MCF 10A (cell line): ENCODE results near the gene SIN3B. TPM values are rescaled to one million over a fixed set of nuclear protein-coding genes. Genes with fewer than 3 reads are reported as not detected.
A peak's percentile ranks its signal among the peaks of the same experiment; 100 is the strongest.

Experiments
- BruUV-seq: library from RNA; stranded (reverse); fragments of 400-500 nt; replicated peaks from 2 replicates; lab custom pipeline; 2021; lab: Mats Ljungman, UMichigan
- CTCF ChIA-PET: fragments of 300-600 bp; sonication (Branson Sonifier 250); formaldehyde crosslinking; extraction: SDS; loops from one replicate; lab custom pipeline; 2021; ENCODE audit warnings: antibody characterized with exemption, inconsistent platforms; lab: Yijun Ruan, JAX
- POLR2A ChIA-PET: fragments of 300-600, 350-650 bp; sonication (Branson Sonifier 250); formaldehyde crosslinking; extraction: SDS; loops from one replicate; lab custom pipeline; 2020; ENCODE audit warnings: antibody characterized with exemption, inconsistent platforms; lab: Yijun Ruan, JAX
- DNase-seq: peaks from one replicate; pipeline ENCODE4 v3.0.0-alpha.2; 2018; ENCODE audit not compliant: unreplicated experiment
- H3K27ac Mint-ChIP-seq: one replicate; pipeline ENCODE4 v1.8.0; 2022; ENCODE audit warnings: mild to moderate bottlenecking, low read depth, mixed read lengths; ENCODE audit not compliant: unreplicated experiment
- H3K27me3 Mint-ChIP-seq: one replicate; pipeline ENCODE4 v1.8.0; 2022; ENCODE audit warnings: mixed read lengths; ENCODE audit not compliant: insufficient read depth, unreplicated experiment
- H3K36me3 Mint-ChIP-seq: one replicate; pipeline ENCODE4 v1.8.0; 2022; ENCODE audit warnings: mild to moderate bottlenecking, moderate library complexity, mixed read lengths; ENCODE audit not compliant: insufficient read depth, unreplicated experiment
- H3K4me1 Mint-ChIP-seq: one replicate; pipeline ENCODE4 v1.8.0; 2022; ENCODE audit warnings: mixed read lengths; ENCODE audit not compliant: insufficient read depth, unreplicated experiment
- H3K4me3 Mint-ChIP-seq: one replicate; pipeline ENCODE4 v1.8.0; 2022; ENCODE audit warnings: mild to moderate bottlenecking, moderate library complexity, mixed read lengths; ENCODE audit not compliant: unreplicated experiment
- H3K9me3 Mint-ChIP-seq: one replicate; pipeline ENCODE4 v1.8.0; 2022; ENCODE audit warnings: mixed read lengths; ENCODE audit not compliant: unreplicated experiment
- CTCF ChIP-seq: fragments of 200-600 bp; IDR thresholded peaks from one replicate; pipeline ENCODE4 v1.8.0; 2022; ENCODE audit warnings: antibody characterized with exemption, mild to moderate bottlenecking; ENCODE audit not compliant: unreplicated experiment
- intact Hi-C: fragments of 100-400 bp; cut with micrococcal nuclease; formaldehyde crosslinking; loops from 2 replicates; pipeline ENCODE4 v1.14.1; 2022
- total RNA-seq: library from RNA; stranded (reverse); gene quantifications from 2 replicates; pipeline ENCODE4 v1.2.3, GENCODE V29; 2022

SIN3B gene
- total RNA-seq, 1 experiment from 2014 or later, result 56.0 TPM

- no peaks in the 10 kb centered on the region for H3K36me3 Mint-ChIP-seq
- ChIA-PET CTCF (no interaction called here), POLR2A (no interaction called here)
- no peaks in the 10 kb centered on the region for H3K27me3 Mint-ChIP-seq
- no peak overlapping the region for H3K27ac Mint-ChIP-seq
- TF ChIP-seq CTCF, result no peak
- intact Hi-C loops, result no loop called here
- peaks cover 14% of the 10 kb centered on the region for H3K9me3 Mint-ChIP-seq
- H3K4me1 Mint-ChIP-seq, result no peaks in the 10 kb centered on the region
- no TSS peak for BruUV-seq
- no peak overlapping the region for H3K4me3 Mint-ChIP-seq
- no peak for DNase-seq
These were observed 29.5 kb upstream of the SIN3B start for GRCh38 chr19:16799740-16800139.

- Mint-ChIP-seq H3K27me3 (no peaks in the 10 kb centered on the region), H3K9me3 (peaks cover 3% of the 10 kb centered on the region), H3K36me3 (no peaks in the 10 kb centered on the region), H3K4me3 (no peak overlapping the region), H3K4me1 (no peaks in the 10 kb centered on the region), H3K27ac (no peak overlapping the region)
- CTCF ChIA-PET, result interaction anchor here (0.7 to 1.0 kb wide), 3 partner anchors 19 to 400 kb away, joined by 3 to 6 read pairs (median 3); no protein-coding TSS in a partner anchor
- TF ChIP-seq CTCF, result no peak
- peak; percentile 63 for DNase-seq
- POLR2A ChIA-PET, result no interaction called here
- intact Hi-C loops, result no loop called here
- no TSS peak for BruUV-seq
These were observed 27.6 kb upstream of the SIN3B start for GRCh38 chr19:16801600-16802013.

- H3K36me3 Mint-ChIP-seq, result no peaks in the 10 kb centered on the region
- DNase-seq, result no peak
- H3K27me3 Mint-ChIP-seq, result no peaks in the 10 kb centered on the region
- intact Hi-C loops, result no loop called here
- H3K27ac Mint-ChIP-seq, result no peak overlapping the region
- POLR2A ChIA-PET, result interaction anchor here (0.6 kb wide), 1 partner anchor 12 kb away, joined by 3 read pairs; no protein-coding TSS in a partner anchor
- no peaks in the 10 kb centered on the region for H3K4me1 Mint-ChIP-seq
- H3K4me3 Mint-ChIP-seq, result no peak overlapping the region
- CTCF ChIA-PET, result no interaction called here
- H3K9me3 Mint-ChIP-seq, result no peaks in the 10 kb centered on the region
- no TSS peak for BruUV-seq
- no peak for TF ChIP-seq CTCF
These were observed 25.0 kb upstream of the SIN3B start for GRCh38 chr19:16804176-16804575.

GRCh38 chr19:16807549-16808284 is 21.5 kb upstream of the SIN3B start:
- ChIA-PET CTCF (interaction anchor here (0.6 kb wide), 1 partner anchor 272 kb away, joined by 3 read pairs; no protein-coding TSS in a partner anchor), POLR2A (interaction anchor here (1.4 kb wide), 1 partner anchor 14 kb away, joined by 3 read pairs; no protein-coding TSS in a partner anchor)
- Mint-ChIP-seq H3K36me3 (no peaks in the 10 kb centered on the region), H3K4me3 (no peak overlapping the region), H3K27ac (no peak overlapping the region), H3K4me1 (no peaks in the 10 kb centered on the region), H3K27me3 (no peaks in the 10 kb centered on the region), H3K9me3 (no peaks in the 10 kb centered on the region)
- intact Hi-C loops, result no loop called here
- DNase-seq, result no peak
- no peak for TF ChIP-seq CTCF
- BruUV-seq, result no TSS peak
